Subcutaneous abdominal adipose tissue (tissue), 5 donors: ENCODE results near the gene UTS2B.

Experiments
- H3K27ac ChIP-seq: one replicate; pipeline ENCODE4 v1.7.0; 2013; ENCODE audit warnings: low read depth, mild to moderate bottlenecking, inconsistent platforms, low read length, moderate library complexity
- H3K27me3 ChIP-seq, 5 donors: one replicate each; pipeline ENCODE4 v1.7.0; 2013; ENCODE audit warnings: low read length in 5 of 5, inconsistent platforms in 1 of 5; ENCODE audit not compliant: control insufficient read depth in 5 of 5, insufficient read depth in 4 of 5
- H3K36me3 ChIP-seq, 5 donors: one replicate each; pipeline ENCODE4 v1.7.0; 2013; ENCODE audit warnings: low read length in 5 of 5; ENCODE audit not compliant: control insufficient read depth in 5 of 5, insufficient read depth in 5 of 5
- H3K4me1 ChIP-seq, 5 donors: one replicate each; pipeline ENCODE4 v1.7.0; 2013; ENCODE audit warnings: low read length in 5 of 5, mild to moderate bottlenecking in 3 of 5, moderate library complexity in 1 of 5; ENCODE audit not compliant: control insufficient read depth in 5 of 5, insufficient read depth in 5 of 5
- H3K4me3 ChIP-seq, 5 donors: one replicate each; pipeline ENCODE4 v1.7.0; 2013; ENCODE audit warnings: low read length in 5 of 5, low read depth in 1 of 5
- H3K9ac ChIP-seq, 5 donors: one replicate each; pipeline ENCODE4 v1.7.0; 2013; ENCODE audit warnings: low read length in 5 of 5, mild to moderate bottlenecking in 4 of 5, moderate library complexity in 3 of 5
- H3K9me3 ChIP-seq, 5 donors: one replicate each; pipeline ENCODE4 v1.7.0; 2013; ENCODE audit warnings: low read length in 5 of 5; ENCODE audit not compliant: control insufficient read depth in 5 of 5
- donor health status: healthy.
- donor health status: healthy.
- donor health status: healthy.
- donor health status: healthy.
- donor health status: healthy.

Gene UTS2B

GRCh38 chr3:191306428-191306827 is 23.9 kb downstream of the UTS2B start:
- Histone ChIP-seq H3K9ac (no peak overlapping the region), H3K4me3 (no peak overlapping the region), H3K36me3 (no peaks in the 10 kb centered on the region), H3K27me3 (no peaks in the 10 kb centered on the region), H3K9me3 (no peaks in the 10 kb centered on the region), H3K27ac (no peak overlapping the region), H3K4me1 (no peaks in the 10 kb centered on the region)

GRCh38 chr3:191303596-191303995 is 26.7 kb downstream of the UTS2B start:
- Histone ChIP-seq H3K4me1 (peaks cover 0 to 5% (median 0%) of the 10 kb centered on the region in 5 donors), H3K27ac (no peak overlapping the region), H3K4me3 (no peak overlapping the region), H3K9ac (no peak overlapping the region), H3K9me3 (no peaks in the 10 kb centered on the region), H3K36me3 (no peaks in the 10 kb centered on the region), H3K27me3 (no peaks in the 10 kb centered on the region)

GRCh38 chr3:191302451-191302850 is 27.9 kb downstream of the UTS2B start:
- Histone ChIP-seq H3K36me3 (no peaks in the 10 kb centered on the region), H3K27me3 (no peaks in the 10 kb centered on the region)

GRCh38 chr3:191301782-191302411 is 28.4 kb downstream of the UTS2B start:
- peaks cover 0 to 5% (median 0%) of the 10 kb centered on the region in 5 donors for H3K4me1 ChIP-seq
- no peaks in the 10 kb centered on the region for H3K36me3 ChIP-seq
- no peak overlapping the region for H3K4me3 ChIP-seq
- H3K27ac ChIP-seq = no peak overlapping the region
- no peak overlapping the region for H3K9ac ChIP-seq
- H3K27me3 ChIP-seq = no peaks in the 10 kb centered on the region
- H3K9me3 ChIP-seq = no peaks in the 10 kb centered on the region

More at GRCh38 chr3:191302451-191302850, 27.9 kb downstream of the UTS2B start:
- H3K9me3 ChIP-seq = no peaks in the 10 kb centered on the region
- no peak overlapping the region for H3K9ac ChIP-seq
- no peak overlapping the region for H3K4me3 ChIP-seq
- no peak overlapping the region for H3K27ac ChIP-seq
- H3K4me1 ChIP-seq = peaks cover 0 to 5% (median 0%) of the 10 kb centered on the region in 5 donors

GRCh38 chr3:191301017-191301416 is 29.3 kb downstream of the UTS2B start:
- H3K9me3 ChIP-seq = no peaks in the 10 kb centered on the region
- peaks cover 0 to 5% (median 0%) of the 10 kb centered on the region in 5 donors for H3K4me1 ChIP-seq
- H3K36me3 ChIP-seq = no peaks in the 10 kb centered on the region
- no peak overlapping the region for H3K9ac ChIP-seq
- H3K27me3 ChIP-seq = no peaks in the 10 kb centered on the region
- H3K27ac ChIP-seq = no peak overlapping the region
- H3K4me3 ChIP-seq = no peak overlapping the region

GRCh38 chr3:191300422-191300821 is 29.9 kb downstream of the UTS2B start:
- Histone ChIP-seq H3K4me1 (peaks cover 0 to 5% (median 0%) of the 10 kb centered on the region in 5 donors), H3K9me3 (no peaks in the 10 kb centered on the region), H3K4me3 (no peak overlapping the region), H3K36me3 (no peaks in the 10 kb centered on the region), H3K27ac (no peak overlapping the region), H3K27me3 (no peaks in the 10 kb centered on the region), H3K9ac (no peak overlapping the region)

GRCh38 chr3:191298846-191299245 is 31.5 kb downstream of the UTS2B start:
- H3K27me3 ChIP-seq = no peaks in the 10 kb centered on the region
- H3K9ac ChIP-seq = no peak overlapping the region
- H3K27ac ChIP-seq = no peak overlapping the region
- no peaks in the 10 kb centered on the region for H3K9me3 ChIP-seq
- H3K4me1 ChIP-seq = peaks cover 0 to 5% (median 0%) of the 10 kb centered on the region in 5 donors
- no peaks in the 10 kb centered on the region for H3K36me3 ChIP-seq
- no peak overlapping the region for H3K4me3 ChIP-seq

GRCh38 chr3:191296041-191296541 is 34.2 kb downstream of the UTS2B start:
- Histone ChIP-seq H3K9ac (no peak overlapping the region), H3K4me1 (peaks cover 0 to 5% (median 0%) of the 10 kb centered on the region in 5 donors), H3K27ac (no peak overlapping the region), H3K36me3 (no peaks in the 10 kb centered on the region), H3K9me3 (no peaks in the 10 kb centered on the region), H3K27me3 (no peaks in the 10 kb centered on the region), H3K4me3 (no peak overlapping the region)

GRCh38 chr3:191294291-191294690 is 36.0 kb downstream of the UTS2B start:
- peaks cover 0 to 8% (median 5%) of the 10 kb centered on the region in 5 donors for H3K4me1 ChIP-seq
- H3K27me3 ChIP-seq = no peaks in the 10 kb centered on the region
- H3K36me3 ChIP-seq = no peaks in the 10 kb centered on the region
- no peak overlapping the region for H3K4me3 ChIP-seq
- H3K9ac ChIP-seq = no peak overlapping the region
- no peak overlapping the region for H3K27ac ChIP-seq
- H3K9me3 ChIP-seq = no peaks in the 10 kb centered on the region

- H3K4me3 ChIP-seq = no peak overlapping the region
- no peak overlapping the region for H3K9ac ChIP-seq
- no peaks in the 10 kb centered on the region for H3K36me3 ChIP-seq
- no peaks in the 10 kb centered on the region for H3K9me3 ChIP-seq
- H3K4me1 ChIP-seq = peaks cover 0 to 8% (median 4%) of the 10 kb centered on the region in 5 donors
- H3K27ac ChIP-seq = no peak overlapping the region
- H3K27me3 ChIP-seq = no peaks in the 10 kb centered on the region
Measured at GRCh38 chr3:191292243-191293015, 37.9 kb downstream of the UTS2B start.
